GM12875 (cell line): ENCODE data around the gene ENG.

Source experiments
- H3K4me3 ChIP-seq: one replicate; pipeline ENCODE4 v1.5.1; 2011; ENCODE audit warnings: low read depth, low read length, control low read depth
- CTCF ChIP-seq: IDR thresholded peaks from 2 replicates; pipeline ENCODE4 v1.5.1; 2011; ENCODE audit warnings: low read depth, mild to moderate bottlenecking, control low read depth, inconsistent platforms, low read length, moderate library complexity, borderline replicate concordance; ENCODE audit not compliant: insufficient read depth

Gene ENG

GRCh38 chr9:127854960-127855359 lies 502 bp upstream of the ENG start:
- no peak for TF ChIP-seq CTCF
- H3K4me3 ChIP-seq, result no peak overlapping the region

GRCh38 chr9:127853312-127854183 lies 910 bp downstream of the ENG start:
- H3K4me3 ChIP-seq, result peak overlapping the region; percentile 59
- no peak for TF ChIP-seq CTCF

GRCh38 chr9:127852829-127853228 lies 1.6 kb downstream of the ENG start:
- H3K4me3 ChIP-seq, result no peak overlapping the region
- TF ChIP-seq CTCF, result no peak

GRCh38 chr9:127850286-127850830 lies 4.1 kb downstream of the ENG start:
- no peak for TF ChIP-seq CTCF

GRCh38 chr9:127848756-127849504 lies 5.5 kb downstream of the ENG start:
- H3K4me3 ChIP-seq, result no peak overlapping the region
- TF ChIP-seq CTCF, result no peak

More at GRCh38 chr9:127850286-127850830, 4.1 kb downstream of the ENG start:
- H3K4me3 ChIP-seq, result no peak overlapping the region

- no peak overlapping the region for H3K4me3 ChIP-seq
- TF ChIP-seq CTCF, result no peak
These were observed 6.4 kb downstream of the ENG start for GRCh38 chr9:127847833-127848755.
